GM18909 (cell line): ENCODE data around the gene TLR6.
A peak's percentile ranks its signal among the peaks of the same experiment; 100 is the strongest.

Experiments used
- ATAC-seq: cut with Tn5 transposase; IDR thresholded peaks from one replicate; pipeline ENCODE4 v1.9.1; 2021; ENCODE audit warnings: mild to moderate bottlenecking; ENCODE audit not compliant: unreplicated experiment, poor library complexity

TLR6 gene

DNA sequence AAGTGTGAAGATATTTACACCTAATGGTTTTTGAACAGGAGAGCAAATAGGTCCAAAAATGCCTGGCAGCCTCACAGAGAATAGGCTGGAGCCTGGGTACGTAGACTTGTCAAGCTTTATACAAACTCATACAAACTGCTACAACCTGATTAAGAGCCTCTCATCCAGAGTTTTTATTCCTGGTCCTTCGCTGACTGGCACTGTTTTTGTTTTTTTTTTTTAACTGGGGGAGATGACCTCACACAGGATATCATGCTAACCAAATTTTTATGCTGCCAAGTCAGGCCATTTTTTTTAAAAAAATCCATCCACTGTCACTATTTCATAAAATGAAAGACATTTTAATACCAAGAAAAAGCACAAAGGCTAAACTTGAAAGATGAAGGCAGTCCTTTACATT is 12.9 kb upstream of the TLR6 start:
- no peak for ATAC-seq

DNA sequence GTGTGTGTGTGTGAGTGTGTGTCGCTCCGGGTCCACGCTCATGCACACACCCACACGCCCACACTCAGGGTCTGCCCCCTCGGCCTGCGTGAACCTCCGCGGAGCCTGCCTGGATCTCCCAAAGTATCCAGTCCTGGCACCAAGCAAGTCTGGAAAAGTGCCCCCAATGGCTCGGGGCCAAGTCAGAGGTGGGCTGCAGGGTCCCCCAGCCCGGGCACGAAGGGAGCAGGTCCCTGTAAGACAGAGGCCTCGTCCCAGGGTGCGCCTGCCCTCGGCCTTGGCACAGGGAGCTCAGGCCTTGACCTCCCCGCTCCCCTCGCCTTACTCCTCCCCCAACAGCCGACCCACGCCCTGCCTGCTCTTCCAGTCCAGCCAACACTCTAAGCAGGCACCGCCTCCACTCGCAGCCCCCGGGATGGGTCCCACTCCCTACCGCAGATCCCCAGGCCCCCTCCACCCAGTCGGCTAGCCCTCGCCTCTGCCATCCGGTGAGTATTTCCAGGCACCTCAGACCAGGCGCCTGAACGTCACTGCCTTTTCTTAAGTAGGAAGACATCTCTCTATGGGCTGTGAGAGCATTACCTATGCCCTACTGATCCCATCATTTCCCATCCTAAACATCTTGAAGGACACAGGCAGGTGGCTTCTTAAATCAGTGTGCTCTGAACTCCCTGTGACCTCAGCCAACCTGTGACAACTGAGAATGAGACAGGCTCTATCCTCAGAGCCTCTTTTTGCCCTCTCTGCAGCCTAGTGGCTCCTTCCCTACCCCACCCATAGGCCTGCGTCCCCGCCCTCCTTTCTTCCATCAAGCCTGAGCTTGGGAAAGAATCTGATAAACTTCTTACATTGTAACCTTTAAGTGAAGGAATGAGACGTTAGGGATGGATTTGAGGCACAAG is 11.7 kb upstream of the TLR6 start:
- no peak for ATAC-seq

DNA sequence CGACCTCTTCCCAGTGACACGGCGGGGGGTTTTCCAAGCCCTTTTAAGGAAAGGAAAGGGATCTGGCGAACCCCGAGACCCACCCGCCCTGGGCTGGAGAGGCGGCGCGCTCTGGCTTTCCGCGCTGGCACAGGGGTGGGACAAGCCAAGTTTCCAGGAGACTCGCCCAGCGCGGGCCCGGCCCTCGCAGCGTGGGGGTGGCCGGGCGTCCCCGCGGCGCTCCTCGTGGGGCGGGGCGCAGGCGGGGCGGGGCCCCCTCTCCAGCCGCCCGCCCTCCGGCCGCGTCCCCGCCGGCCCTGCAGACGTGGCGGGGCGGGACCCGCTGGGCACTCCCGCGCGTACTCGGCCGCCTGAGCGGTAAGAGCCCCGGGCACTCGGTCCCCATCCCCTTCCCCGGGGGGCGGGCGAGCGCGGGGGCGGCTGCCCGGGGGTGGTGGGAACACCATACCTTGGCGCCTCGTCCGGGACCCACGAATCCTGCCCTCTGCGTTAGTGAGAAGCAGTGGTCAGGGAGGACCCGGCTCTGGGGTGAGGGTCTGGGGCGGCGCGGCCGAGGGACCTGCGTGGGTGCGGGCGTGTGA is 11.0 kb upstream of the TLR6 start, which contains the start of gene FAM114A1:
Gene FAM114A1 (plus strand): TSS at position 329 of the 581 bp plus-strand sequence. CDS start 10,273 bp downstream, outside the sequence.
- peak; percentile 90 for ATAC-seq

DNA sequence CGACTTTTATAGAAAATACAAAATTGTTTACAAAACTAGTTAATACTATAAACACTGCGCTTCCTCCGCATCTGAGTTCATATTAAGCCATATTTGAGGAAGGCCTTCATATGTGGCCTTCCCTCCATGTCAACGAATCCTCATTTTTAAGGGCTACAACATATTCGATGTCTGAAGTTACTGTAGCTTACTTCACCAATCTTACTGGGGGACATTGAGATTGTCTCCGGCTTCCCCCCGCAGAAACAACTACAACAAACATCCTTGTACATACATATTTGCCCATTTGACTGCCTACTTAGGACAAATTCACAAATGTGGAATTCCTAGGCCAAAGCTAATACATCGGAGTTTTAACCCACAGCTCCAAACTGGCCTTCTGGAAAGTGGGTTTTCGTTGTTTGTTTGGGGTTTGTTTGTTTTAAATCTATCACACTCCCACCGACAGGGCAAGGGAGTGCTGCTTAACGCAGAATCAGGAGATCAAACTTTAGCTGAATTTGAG is 10.4 kb upstream of the TLR6 start:
- peak; percentile 35 for ATAC-seq

DNA sequence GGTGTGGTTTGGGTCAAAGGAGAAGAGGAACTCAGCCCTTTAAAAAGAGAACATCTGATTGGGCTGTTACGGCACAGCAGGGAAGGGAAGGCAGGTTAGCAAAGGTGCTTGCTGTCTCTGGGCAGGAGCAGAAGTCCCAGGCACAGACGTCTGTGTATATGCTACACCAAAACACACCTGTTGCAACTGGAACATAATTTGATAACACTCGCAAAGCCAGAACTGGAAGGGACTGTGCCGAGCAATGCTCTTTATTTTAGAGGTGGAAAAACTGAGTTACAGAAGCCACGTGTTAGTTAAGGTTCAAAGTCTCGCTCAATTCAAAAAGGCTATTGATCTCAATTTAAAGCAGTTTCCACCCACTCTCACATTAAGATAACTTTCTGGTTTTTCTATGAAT is 8.8 kb upstream of the TLR6 start:
- ATAC-seq = no peak

DNA sequence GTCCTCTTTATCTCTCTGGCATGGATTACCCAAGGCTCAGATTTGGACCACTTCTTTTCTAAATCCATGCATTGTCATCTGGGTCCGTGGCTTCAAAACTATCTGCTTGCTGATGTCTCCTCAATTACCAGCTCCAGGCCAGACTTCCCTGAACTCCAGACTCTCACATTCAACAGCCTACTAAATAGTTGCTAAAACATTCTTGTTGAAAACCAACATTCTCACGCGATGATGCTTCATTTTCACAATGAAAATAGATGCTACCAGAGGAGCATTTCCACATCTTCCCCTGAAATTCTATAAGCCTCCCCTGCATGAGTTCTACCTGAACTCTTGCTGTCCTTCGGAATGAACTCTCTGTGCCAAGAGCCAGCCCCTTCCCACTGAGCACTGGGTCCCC is 5.2 kb upstream of the TLR6 start:
- no peak for ATAC-seq

DNA sequence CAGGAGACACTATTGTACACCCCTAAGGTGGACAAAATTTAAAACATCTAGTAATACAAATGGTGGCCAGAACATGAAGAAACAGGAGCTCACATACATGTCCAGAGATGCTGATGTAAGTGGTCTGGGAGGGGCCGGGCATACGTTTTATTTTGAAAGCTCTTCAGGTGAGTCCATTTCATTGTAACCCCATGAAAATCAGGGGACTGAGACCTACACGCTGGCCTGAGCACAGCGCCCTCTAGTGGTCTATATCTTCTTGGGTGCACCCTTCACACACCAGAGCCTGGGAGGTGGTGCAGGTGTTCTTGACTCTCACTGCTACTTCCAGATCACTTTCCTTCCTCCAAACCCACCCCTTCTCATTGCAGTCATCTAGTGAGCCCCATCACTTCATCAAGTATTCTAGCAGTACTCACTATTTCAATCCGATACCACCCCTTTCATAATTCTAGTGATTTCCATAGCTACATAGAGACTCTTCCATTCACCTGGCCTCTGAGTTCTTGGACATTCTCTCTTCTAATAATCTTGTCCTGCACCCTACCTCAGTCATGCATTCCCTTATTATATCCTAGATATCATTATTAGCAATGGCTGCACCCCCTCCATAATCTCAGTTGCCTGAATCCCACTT is 4.3 kb upstream of the TLR6 start:
- peak; percentile 55 for ATAC-seq

DNA sequence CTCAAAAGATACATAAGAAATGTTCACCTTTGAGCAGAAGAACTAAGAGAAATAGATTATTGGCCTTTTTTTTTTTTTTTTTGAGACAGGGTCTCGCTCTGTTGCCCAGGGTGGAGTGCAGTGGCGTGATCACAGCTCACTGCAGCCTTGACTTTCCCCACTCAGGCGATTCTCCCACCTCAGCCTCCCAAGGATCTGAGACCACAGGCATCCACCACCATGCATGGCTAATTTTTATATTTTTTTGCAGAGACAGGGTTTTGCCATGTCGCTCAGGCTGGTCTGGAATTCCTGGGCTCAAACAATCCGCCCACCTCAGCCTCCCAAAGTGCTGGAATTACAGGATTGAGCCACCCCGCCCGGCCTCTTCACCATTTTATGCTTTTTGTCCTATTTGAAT is 2.9 kb upstream of the TLR6 start:
- ATAC-seq = no peak

DNA sequence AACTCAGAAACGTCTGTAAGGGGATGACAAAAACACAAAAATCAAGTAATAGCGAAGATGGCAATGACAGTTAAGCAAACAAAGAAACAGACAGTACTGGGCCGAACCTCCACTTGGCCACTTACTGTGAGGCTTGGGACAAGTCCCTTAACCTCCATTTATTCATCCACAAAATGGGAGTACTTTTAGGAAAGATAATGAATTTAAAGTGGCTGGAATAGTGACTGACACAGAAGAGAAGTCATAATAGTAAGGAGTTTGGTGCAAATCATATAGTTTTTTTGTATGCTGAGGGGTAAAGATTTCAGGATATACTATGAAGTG is 1.4 kb upstream of the TLR6 start:
- no peak for ATAC-seq

DNA sequence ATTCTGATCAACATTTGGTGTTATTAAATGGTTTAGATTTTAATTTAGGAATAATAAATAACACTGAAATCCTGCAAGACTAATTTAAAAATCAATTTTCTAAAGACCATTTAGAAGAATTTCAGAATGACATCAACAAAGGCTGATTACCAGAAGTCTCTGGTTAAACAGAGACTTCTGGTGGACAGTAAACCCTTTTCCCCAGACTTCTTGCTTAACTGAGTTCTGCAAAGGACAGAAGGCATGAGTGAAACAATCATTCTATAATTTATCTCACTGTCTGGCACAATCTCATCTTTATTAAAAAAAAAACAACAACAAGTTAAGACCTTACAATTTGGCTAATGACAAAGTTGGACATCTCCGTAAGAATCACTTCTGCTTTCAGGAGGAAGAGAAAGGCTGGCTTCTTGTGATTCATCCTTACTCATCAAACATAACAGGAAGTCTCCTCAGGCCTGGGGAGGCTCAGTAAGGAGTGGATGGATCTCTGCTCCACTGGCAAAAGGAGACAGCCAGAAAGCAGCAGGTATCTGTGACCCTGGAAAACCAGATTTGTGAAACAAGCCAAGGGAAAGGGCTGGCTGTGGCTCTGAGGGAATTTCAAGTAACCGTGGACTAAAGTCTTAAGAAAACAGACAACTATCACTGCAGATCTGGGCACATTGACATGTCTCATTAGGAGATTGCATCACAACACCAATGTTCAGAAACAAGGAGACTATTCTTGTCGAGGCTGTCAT is 908 bp upstream of the TLR6 start:
- peak; percentile 61 for ATAC-seq

DNA sequence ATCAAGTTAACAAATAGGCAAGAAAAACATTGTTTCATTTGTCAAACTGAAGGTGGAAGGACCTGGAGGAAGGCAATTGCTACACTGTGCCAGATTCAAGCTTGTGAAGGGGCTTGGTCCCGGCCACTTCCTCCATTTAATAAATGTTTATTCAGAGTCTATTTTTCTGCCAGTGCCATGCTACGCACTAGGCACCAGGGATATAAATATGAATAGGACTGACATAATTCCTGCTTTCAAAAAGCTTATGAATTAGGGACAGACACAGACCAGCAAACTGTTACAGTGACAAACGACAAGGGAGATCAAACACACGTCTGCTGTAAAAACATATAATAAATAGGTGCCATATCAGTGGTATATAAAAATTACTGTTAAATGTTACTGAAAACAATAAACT is 571 bp downstream of the TLR6 start:
- peak; percentile 38 for ATAC-seq

DNA sequence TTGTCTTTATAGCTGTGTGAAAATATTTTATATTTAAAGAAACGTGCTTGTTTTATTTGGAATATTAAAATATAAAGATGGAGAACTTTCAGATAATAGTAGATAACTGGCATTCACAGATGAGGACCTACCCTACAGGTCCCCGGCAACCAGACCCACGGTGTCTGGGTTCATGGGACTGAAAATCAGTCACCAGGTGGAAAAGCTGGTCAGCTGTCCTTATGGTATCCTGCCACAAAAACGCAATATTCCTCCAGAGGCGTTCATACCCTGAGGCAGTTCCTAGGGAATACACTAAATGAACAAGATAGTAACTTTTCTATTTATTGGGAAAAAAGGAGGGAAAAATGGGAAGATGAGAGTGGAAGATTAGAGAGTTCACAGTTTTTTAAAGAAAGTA is 1.2 kb downstream of the TLR6 start:
- no peak for ATAC-seq

DNA sequence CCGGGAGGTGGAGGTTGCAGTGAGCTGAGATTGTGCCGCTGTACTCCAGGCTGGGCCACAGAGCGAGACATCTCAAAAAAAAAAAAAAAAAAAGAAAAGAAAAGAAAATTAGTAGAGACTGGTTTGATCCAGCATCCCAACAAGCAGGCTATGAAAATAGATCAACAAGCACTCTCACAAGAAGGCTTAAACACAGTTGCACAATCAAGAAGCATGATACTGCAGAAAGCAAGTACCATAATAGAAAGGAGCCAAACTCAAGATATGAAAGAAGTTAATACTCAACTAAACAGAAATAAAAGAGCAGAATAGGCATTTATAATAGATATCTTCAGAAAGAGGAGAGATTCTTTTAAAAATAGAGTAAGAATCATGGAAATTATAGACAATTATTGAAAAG is 10.6 kb downstream of the TLR6 start:
- ATAC-seq = no peak

DNA sequence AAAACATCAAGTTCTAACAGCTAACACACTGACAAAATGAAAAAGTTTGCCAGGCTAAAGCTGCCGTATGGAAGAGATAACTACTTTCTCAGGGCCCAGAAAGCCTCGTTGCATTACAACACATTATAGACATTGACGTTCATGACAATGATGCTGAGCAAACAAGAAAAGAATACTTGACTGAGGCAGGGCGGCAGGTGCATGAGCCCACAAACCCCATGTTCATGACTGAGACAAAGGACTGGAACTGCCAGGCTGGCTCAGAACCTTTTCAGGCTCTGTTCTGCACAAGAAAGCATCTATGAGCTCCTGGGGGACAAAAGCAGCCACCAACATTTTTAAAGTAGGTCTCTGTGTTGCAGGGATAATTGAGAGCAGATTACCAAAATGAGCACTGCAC is 13.6 kb downstream of the TLR6 start:
- ATAC-seq = no peak

DNA sequence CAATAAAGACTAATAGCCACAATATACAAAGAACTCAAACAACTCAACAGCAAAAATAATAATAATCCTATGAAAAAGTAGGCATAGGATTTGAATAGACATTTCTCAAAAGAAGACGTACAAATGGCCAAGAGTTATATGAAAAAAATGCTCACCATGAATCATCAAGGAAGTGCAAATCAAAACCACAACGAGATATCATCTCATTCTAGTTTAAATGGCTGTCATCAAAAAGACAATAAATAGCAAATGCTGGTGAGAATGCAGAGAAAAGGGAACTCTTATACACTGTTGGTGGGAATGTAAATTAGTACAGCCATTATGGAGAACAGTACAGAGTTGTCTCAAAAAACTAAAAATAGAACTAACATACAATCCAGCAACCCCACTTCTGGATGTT is 18.8 kb downstream of the TLR6 start:
- no peak for ATAC-seq

DNA sequence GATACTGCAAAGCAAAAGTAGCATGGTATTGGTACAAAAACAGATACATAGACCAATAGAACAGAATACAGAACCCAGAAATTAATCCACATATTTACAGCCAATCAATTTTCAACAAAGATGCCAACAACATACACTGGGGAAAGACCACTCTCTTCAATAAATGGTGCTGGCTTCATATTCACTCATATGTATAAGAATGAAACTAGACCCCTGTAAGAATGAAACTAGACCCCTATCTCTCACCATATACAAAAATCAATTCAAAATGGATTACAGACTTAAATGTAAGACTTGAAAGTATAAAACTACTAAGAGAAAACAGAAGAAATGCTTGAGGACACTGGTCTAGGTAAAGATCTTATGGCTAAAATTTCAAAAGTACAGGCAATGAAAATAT is 19.3 kb downstream of the TLR6 start:
- ATAC-seq = no peak

DNA sequence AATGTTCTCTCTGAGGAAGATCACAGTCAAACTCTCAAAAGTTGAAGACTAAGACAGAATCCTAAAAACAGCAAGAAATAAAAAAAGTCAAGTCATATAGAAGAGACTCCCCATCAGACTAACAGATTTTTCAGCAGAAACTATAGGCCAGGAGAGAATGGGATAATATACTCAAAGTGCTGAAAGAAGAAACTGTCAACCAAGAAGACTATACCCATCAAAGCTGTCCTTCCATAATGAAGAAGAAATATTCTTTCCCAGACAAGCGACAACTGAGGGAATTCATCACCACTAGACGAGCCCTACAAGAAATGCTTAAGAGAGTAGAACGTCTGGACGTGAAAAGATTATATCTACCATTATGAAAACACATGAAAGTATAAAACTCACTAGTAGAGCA is 22.0 kb downstream of the TLR6 start:
- ATAC-seq = no peak

DNA sequence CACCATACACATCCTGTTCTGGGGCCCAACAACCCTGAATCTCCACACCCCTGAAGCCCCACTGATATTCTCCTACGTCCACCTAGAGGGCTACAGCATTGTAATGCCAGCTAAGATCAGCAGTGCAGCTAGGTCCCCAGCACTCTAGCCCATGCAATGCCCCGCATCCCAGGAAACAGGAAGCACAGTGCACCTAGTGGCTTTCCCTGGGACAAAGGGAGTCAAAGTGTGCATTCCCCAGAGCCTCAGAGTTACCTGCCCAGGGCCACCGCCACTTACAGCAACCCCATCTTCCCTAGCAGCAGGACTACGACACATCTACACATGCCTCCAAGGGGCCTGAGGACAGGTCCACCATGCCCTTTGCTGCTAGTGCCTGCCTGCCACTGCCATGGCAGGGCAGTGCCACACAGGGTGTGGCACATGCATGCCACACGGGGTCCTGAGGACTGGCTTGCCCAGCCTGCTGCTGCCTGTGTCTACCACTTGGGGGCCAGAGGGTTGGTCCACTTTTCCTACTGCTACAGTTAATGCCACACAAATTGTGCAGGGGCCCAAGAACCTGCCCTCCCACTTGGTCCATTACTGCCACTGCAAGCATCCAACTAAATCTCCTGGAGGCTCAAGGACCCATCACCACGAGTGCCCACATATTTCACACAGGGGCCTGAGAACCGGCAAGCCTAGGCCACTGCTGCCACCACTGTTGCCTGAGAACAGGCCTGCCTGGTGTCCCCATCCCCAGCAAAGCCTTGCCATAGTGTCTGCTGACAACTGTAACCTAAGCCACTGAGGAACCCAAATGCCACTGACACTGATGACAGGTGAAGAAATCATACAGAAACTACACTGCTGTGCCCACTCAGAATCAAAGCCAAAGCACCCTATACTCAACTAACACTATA is 23.7 kb downstream of the TLR6 start:
- ATAC-seq = no peak

DNA sequence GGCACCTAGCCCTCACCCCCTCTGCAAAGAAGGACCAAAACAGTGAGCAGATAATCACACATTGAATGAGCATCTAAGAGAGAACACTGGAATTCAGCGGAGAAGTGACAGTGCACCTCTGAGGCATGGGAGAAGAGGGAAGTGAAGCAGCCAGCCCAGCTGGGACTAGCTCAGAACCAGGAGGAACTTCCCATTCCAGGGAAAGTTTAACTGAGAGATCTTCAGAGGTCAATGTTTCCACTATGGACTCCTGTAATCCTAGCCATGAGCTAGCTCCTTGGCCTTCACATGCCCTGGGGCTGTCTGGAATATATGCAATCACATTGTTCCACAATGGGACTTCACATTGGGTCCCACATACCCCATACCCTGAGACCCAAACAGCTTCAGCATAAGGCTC is 24.4 kb downstream of the TLR6 start:
- ATAC-seq = no peak

DNA sequence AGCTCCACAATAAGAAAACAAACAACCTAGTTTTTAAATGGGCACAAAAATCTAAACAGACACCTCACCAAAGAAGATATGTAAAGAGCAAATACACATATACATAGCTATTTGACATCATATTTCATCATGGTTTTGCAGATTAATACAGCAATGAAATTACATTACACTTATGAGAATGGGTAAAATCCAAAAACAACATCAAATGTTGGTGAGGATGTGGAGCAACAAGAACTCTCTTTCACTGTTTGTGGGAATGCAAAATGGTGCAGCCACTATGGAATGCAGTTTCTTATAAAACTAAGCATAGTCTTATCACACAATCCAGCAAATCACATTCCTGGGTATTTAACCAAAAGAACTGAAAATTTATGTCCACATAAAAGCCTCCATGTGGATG is 25.0 kb downstream of the TLR6 start:
- no peak for ATAC-seq
